Right atrium auricular region (tissue), 2 donors: ENCODE data around the gene COG4. TPM values are rescaled to one million over a fixed set of nuclear protein-coding genes. Genes with fewer than 3 reads are reported as not detected.

Experiments used
- DNase-seq: peaks from one replicate; pipeline ENCODE4 v3.0.0-alpha.2; 2019; ENCODE audit warnings: low spot score
- H3K27ac ChIP-seq, 2 donors: fragments of 200-600 bp; sonication (generic); 1 replicate in 1 of 2; 2 replicates in 1 of 2; pipeline ENCODE4 v1.5.1; 2016 to 2019
- H3K27me3 ChIP-seq, 2 donors: fragments of 200-600 bp; sonication (generic); one replicate each; pipeline versions ENCODE4 v1.5.1 to v1.6.0; 2017 to 2019
- H3K36me3 ChIP-seq: fragments of 200-600 bp; sonication (generic); one replicate; pipeline ENCODE4 v1.5.1; 2016
- H3K4me1 ChIP-seq, 2 donors: fragments of 200-600 bp; sonication (generic); one replicate each; pipeline versions ENCODE4 v1.5.1 to v1.6.0; 2017 to 2019
- H3K4me3 ChIP-seq, 2 donors: fragments of 200-600 bp; sonication (generic); 1 replicate in 1 of 2; 2 replicates in 1 of 2; pipeline ENCODE4 v1.5.1; 2017 to 2019; ENCODE audit warnings: mild to moderate bottlenecking in 1 of 2, moderate library complexity in 1 of 2
- H3K9me3 ChIP-seq, 2 donors: fragments of 200-600 bp; sonication (generic); one replicate each; pipeline ENCODE4 v1.5.1; 2019
- CTCF ChIP-seq, 2 donors: fragments of 200-600 bp; sonication (generic); IDR thresholded peaks; one replicate each; pipeline ENCODE4 v1.5.1; 2019; ENCODE audit warnings: antibody characterized with exemption in 2 of 2
- total RNA-seq, 2 donors: library from RNA; depleted of rRNA; stranded (reverse); fragments of >200 nt; gene quantifications; one replicate each; pipeline ENCODE4 v1.1.0, GENCODE V29; 2016

Gene COG4
- total RNA-seq, 2 donors from 2014 or later = 29.1 to 41.8 TPM

- no peak for DNase-seq
- no peak for TF ChIP-seq CTCF (IDR thresholded peaks at IDR 0.05)
- no peaks in the 10 kb centered on the region for H3K9me3 ChIP-seq
- no peak overlapping the region for H3K27ac ChIP-seq
- peaks cover 75% of the 10 kb centered on the region for H3K36me3 ChIP-seq
- H3K4me3 ChIP-seq = no peak overlapping the region
- no peaks in the 10 kb centered on the region for H3K4me1 ChIP-seq
- no peaks in the 10 kb centered on the region for H3K27me3 ChIP-seq
These were observed 13.1 kb downstream of the COG4 start for GRCh38 chr16:70510216-70510615.

- H3K36me3 ChIP-seq = peaks cover 64% of the 10 kb centered on the region
- H3K4me1 ChIP-seq = no peaks in the 10 kb centered on the region
These were observed 14.6 kb downstream of the COG4 start for GRCh38 chr16:70508752-70509151.

GRCh38 chr16:70496513-70496912, 26.8 kb downstream of the COG4 start:
- no peak for DNase-seq
- H3K27ac ChIP-seq = no peak overlapping the region
- no peaks in the 10 kb centered on the region for H3K27me3 ChIP-seq
- no peak overlapping the region for H3K4me3 ChIP-seq
- H3K4me1 ChIP-seq = no peaks in the 10 kb centered on the region
- H3K9me3 ChIP-seq = no peaks in the 10 kb centered on the region
- TF ChIP-seq CTCF (IDR thresholded peaks at IDR 0.05) = no peak
- H3K36me3 ChIP-seq = peaks cover 38% of the 10 kb centered on the region

More at GRCh38 chr16:70508752-70509151, 14.6 kb downstream of the COG4 start:
- Histone ChIP-seq H3K27ac (no peak overlapping the region), H3K9me3 (no peaks in the 10 kb centered on the region), H3K4me3 (no peak overlapping the region), H3K27me3 (no peaks in the 10 kb centered on the region)
- DNase-seq = no peak
- TF ChIP-seq CTCF (IDR thresholded peaks at IDR 0.05) = no peak

- DNase-seq = no peak
- Histone ChIP-seq H3K27me3 (no peaks in the 10 kb centered on the region), H3K4me1 (no peaks in the 10 kb centered on the region), H3K4me3 (no peak overlapping the region), H3K36me3 (peaks cover 41% of the 10 kb centered on the region), H3K27ac (no peak overlapping the region), H3K9me3 (no peaks in the 10 kb centered on the region)
- no peak for TF ChIP-seq CTCF (IDR thresholded peaks at IDR 0.05)
These were observed 27.8 kb downstream of the COG4 start for GRCh38 chr16:70495425-70496182.

- peaks cover 45% of the 10 kb centered on the region for H3K36me3 ChIP-seq
- DNase-seq = no peak
- H3K4me3 ChIP-seq = no peak overlapping the region
- no peak overlapping the region for H3K27ac ChIP-seq
- H3K9me3 ChIP-seq = no peaks in the 10 kb centered on the region
- no peaks in the 10 kb centered on the region for H3K4me1 ChIP-seq
- no peak for TF ChIP-seq CTCF (IDR thresholded peaks at IDR 0.05)
- H3K27me3 ChIP-seq = no peaks in the 10 kb centered on the region
These were observed 28.6 kb downstream of the COG4 start for GRCh38 chr16:70494777-70495176.
